Gastroesophageal sphincter (tissue), 4 donors: ENCODE results near the gene FRMPD4. TPM values are rescaled to one million over a fixed set of nuclear protein-coding genes. Genes with fewer than 3 reads are reported as not detected.

Experiments used
- ATAC-seq: fragments of 150-250 bp; one replicate; pipeline ENCODE4 v1.9.1; 2016; ENCODE audit warnings: mild to moderate bottlenecking, moderate library complexity
- H3K27ac ChIP-seq, 4 donors: fragments of 200-600 bp; sonication (generic) in 3 of 4; 1 replicate in 3 of 4; 2 replicates in 1 of 4; pipeline ENCODE4 v1.5.1; 2016 to 2019
- H3K27me3 ChIP-seq: fragments of 200-600 bp; sonication (generic); one replicate; pipeline ENCODE4 v1.5.1; 2019
- H3K36me3 ChIP-seq, 2 donors: fragments of 200-600 bp; sonication (generic); one replicate each; pipeline ENCODE4 v1.5.1; 2019; ENCODE audit warnings: control low read depth in 1 of 2
- H3K4me1 ChIP-seq, 3 donors: fragments of 200-600 bp; sonication (generic); 1 replicate in 2 of 3; 2 replicates in 1 of 3; pipeline ENCODE4 v1.5.1; 2016 to 2019; ENCODE audit warnings: control low read depth in 2 of 3
- H3K4me3 ChIP-seq, 2 donors: fragments of 200-600 bp; sonication (generic); one replicate each; pipeline ENCODE4 v1.5.1; 2019; ENCODE audit warnings: mild to moderate bottlenecking in 1 of 2, moderate library complexity in 1 of 2
- H3K9me3 ChIP-seq, 3 donors: fragments of 200-600 bp; sonication (generic); one replicate each; pipeline ENCODE4 v1.5.1; 2017 to 2019; ENCODE audit warnings: control low read depth in 2 of 3
- CTCF ChIP-seq, 4 experiments: fragments of 200-600 bp in 2 of 4; fragments of 450-650 bp in 2 of 4; sonication (generic) in 1 of 4; IDR thresholded peaks; one replicate each; pipeline ENCODE4 v1.5.1; 2017 to 2019; ENCODE audit warnings: antibody characterized with exemption in 4 of 4, mild to moderate bottlenecking in 2 of 4, moderate library complexity in 2 of 4
- EP300 ChIP-seq: sonication (generic); formaldehyde crosslinking; IDR thresholded peaks from one replicate; pipeline ENCODE4 v1.6.1; 2017; ENCODE audit warnings: antibody characterized with exemption, mild to moderate bottlenecking
- POLR2A ChIP-seq, 2 donors: fragments of 450-650 bp; IDR thresholded peaks; one replicate each; pipeline ENCODE4 v1.6.1; 2017; ENCODE audit warnings: antibody characterized with exemption in 2 of 2, mild to moderate bottlenecking in 2 of 2, moderate library complexity in 1 of 2
- POLR2AphosphoS5 ChIP-seq: sonication (generic); formaldehyde crosslinking; IDR thresholded peaks from one replicate; pipeline ENCODE4 v1.6.1; 2017; ENCODE audit warnings: antibody characterized with exemption
- WGBS, 2 donors: methylation state at CpG; one replicate each; pipeline ENCODE4 v1.1.5; 2018; ENCODE audit warnings: low coverage in 1 of 2; 5-methylcytosine and 5-hydroxymethylcytosine counted together
- total RNA-seq, 4 donors: library from RNA; depleted of rRNA; stranded (reverse); fragments of >200 nt; gene quantifications; one replicate each; pipeline ENCODE4 v1.1.0, GENCODE V29; 2016

FRMPD4 gene
- total RNA-seq, 4 donors from 2014 or later, result 0.31 to 2.1 (median 1.3) TPM; not detected in 1

- WGBS, 2 donors, result 67 to 71% methylated on average over 1 to 2 of the region's 2 CpGs
- Histone ChIP-seq H3K27me3 (no peaks in the 10 kb centered on the region), H3K27ac (no peak overlapping the region), H3K4me3 (no peak overlapping the region), H3K36me3 (no peaks in the 10 kb centered on the region), H3K4me1 (no peaks in the 10 kb centered on the region), H3K9me3 (no peaks in the 10 kb centered on the region)
- no peak for ATAC-seq
- TF ChIP-seq EP300, result no peak
- no peak for TF ChIP-seq CTCF (IDR thresholded peaks at IDR 0.05)
- TF ChIP-seq POLR2AphosphoS5, result no peak
- no peak for TF ChIP-seq POLR2A (IDR thresholded peaks at IDR 0.05)
These were observed 324.8 kb downstream of the FRMPD4 start for GRCh38 chrX:12463052-12463451.

- Histone ChIP-seq H3K27ac (no peak overlapping the region), H3K27me3 (no peaks in the 10 kb centered on the region), H3K4me1 (no peaks in the 10 kb centered on the region), H3K36me3 (no peaks in the 10 kb centered on the region), H3K4me3 (no peak overlapping the region), H3K9me3 (no peaks in the 10 kb centered on the region)
- 23 to 78% methylated on average over 1 to 2 of the region's 2 CpGs for WGBS, 2 donors
- no peak for TF ChIP-seq POLR2AphosphoS5
- TF ChIP-seq EP300, result no peak
- TF ChIP-seq CTCF (IDR thresholded peaks at IDR 0.05), result no peak
- TF ChIP-seq POLR2A (IDR thresholded peaks at IDR 0.05), result no peak
- ATAC-seq, result no peak
These were observed 325.6 kb downstream of the FRMPD4 start for GRCh38 chrX:12463873-12464272.

GRCh38 chrX:12467321-12467720 is 329.0 kb downstream of the FRMPD4 start:
- Histone ChIP-seq H3K9me3 (no peaks in the 10 kb centered on the region), H3K36me3 (no peaks in the 10 kb centered on the region), H3K4me1 (no peaks in the 10 kb centered on the region), H3K27ac (no peak overlapping the region), H3K27me3 (no peaks in the 10 kb centered on the region), H3K4me3 (no peak overlapping the region)
- 78 to 91% methylated on average over 1 of the region's 1 CpG for WGBS, 2 donors
- ATAC-seq, result no peak
- TF ChIP-seq CTCF (IDR thresholded peaks at IDR 0.05) (no peak), EP300 (no peak), POLR2AphosphoS5 (no peak), POLR2A (IDR thresholded peaks at IDR 0.05) (no peak)

- ATAC-seq, result no peak
- no peaks in the 10 kb centered on the region for H3K4me1 ChIP-seq
- 91 to 92% methylated on average over 4 to 8 of the region's 9 CpGs for WGBS, 2 donors
- H3K27me3 ChIP-seq, result no peaks in the 10 kb centered on the region
- no peaks in the 10 kb centered on the region for H3K9me3 ChIP-seq
- H3K4me3 ChIP-seq, result no peak overlapping the region
- no peak overlapping the region for H3K27ac ChIP-seq
- no peaks in the 10 kb centered on the region for H3K36me3 ChIP-seq
- TF ChIP-seq POLR2A (IDR thresholded peaks at IDR 0.05) (no peak), EP300 (no peak), CTCF (IDR thresholded peaks at IDR 0.05) (no peak), POLR2AphosphoS5 (no peak)
These were observed 331.0 kb downstream of the FRMPD4 start for GRCh38 chrX:12469296-12469695.

GRCh38 chrX:12471061-12471460 is 332.8 kb downstream of the FRMPD4 start:
- Histone ChIP-seq H3K4me3 (no peak overlapping the region), H3K27me3 (no peaks in the 10 kb centered on the region), H3K27ac (no peak overlapping the region), H3K4me1 (no peaks in the 10 kb centered on the region), H3K36me3 (no peaks in the 10 kb centered on the region), H3K9me3 (no peaks in the 10 kb centered on the region)
- no peak for ATAC-seq
- no peak for TF ChIP-seq POLR2A (IDR thresholded peaks at IDR 0.05)
- TF ChIP-seq POLR2AphosphoS5, result no peak
- no peak for TF ChIP-seq CTCF (IDR thresholded peaks at IDR 0.05)
- no peak for TF ChIP-seq EP300
- 33 to 80% methylated on average over 1 to 2 of the region's 2 CpGs for WGBS, 2 donors
